ENCODE results near the gene ZC3H7A.

The ZC3H7A gene

GRCh38 chr16:11768849-11769248 lies 28.2 kb downstream of the ZC3H7A start:
- DNase-seq: no peak

GRCh38 chr16:11762431-11762830 lies 34.6 kb downstream of the ZC3H7A start:
- DNase-seq: no peak

- DNase-seq: no peak
Observed at GRCh38 chr16:11759997-11760396, 37.1 kb downstream of the ZC3H7A start.

DNA sequence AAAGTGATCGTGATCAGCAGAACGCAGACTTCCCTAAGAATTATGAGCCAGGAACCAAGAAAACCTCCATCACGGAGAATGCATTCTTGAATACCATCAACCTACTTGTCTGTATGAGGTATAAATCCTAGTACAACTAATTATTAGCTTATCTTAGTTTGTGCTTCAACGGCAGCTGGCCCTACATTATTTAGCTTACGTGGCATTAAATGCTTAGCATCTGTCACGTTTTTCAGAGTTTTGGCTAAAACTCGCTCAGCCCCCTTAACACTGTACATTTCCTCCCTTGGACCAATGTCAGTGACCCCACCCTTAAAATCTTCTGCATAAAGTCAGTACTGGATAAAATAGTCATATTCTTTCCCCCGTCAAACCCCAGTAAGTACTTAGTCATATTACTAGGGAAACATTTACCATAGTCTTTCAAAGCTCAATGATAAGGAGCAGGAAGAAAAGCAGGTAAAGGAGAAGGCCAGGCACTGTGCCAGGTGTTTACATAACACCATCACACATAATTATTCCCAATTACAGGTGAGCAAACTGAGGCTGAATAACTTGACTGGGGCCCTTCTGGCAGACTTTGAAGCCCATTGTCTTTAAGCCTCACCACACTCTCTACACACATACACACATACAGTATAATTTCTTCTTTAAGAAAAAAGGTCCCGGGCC lies 37.8 kb downstream of the ZC3H7A start:
- DNase-seq: peak; percentile 41

GRCh38 chr16:11757671-11758545 lies 39.1 kb downstream of the ZC3H7A start:
- no peak for DNase-seq

DNA sequence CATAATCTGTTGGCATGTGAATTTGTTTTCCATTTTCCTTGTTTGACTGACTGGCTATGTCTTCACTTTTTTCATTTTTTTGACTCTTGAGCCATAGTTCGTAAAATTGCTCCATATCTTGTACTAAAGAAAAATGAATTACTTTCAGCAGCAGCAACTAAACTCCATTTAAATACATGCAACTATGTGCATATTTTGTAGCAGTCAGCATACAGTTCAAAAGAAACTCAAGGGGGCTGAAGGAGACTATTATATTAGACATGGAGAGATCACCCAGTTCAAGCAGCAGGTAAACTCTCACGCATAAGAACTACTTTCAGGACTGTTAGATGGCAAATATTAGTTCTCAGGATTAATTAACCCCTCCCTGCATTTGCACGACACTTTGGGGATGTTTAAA lies 40.8 kb downstream of the ZC3H7A start:
- DNase-seq: no peak

DNA sequence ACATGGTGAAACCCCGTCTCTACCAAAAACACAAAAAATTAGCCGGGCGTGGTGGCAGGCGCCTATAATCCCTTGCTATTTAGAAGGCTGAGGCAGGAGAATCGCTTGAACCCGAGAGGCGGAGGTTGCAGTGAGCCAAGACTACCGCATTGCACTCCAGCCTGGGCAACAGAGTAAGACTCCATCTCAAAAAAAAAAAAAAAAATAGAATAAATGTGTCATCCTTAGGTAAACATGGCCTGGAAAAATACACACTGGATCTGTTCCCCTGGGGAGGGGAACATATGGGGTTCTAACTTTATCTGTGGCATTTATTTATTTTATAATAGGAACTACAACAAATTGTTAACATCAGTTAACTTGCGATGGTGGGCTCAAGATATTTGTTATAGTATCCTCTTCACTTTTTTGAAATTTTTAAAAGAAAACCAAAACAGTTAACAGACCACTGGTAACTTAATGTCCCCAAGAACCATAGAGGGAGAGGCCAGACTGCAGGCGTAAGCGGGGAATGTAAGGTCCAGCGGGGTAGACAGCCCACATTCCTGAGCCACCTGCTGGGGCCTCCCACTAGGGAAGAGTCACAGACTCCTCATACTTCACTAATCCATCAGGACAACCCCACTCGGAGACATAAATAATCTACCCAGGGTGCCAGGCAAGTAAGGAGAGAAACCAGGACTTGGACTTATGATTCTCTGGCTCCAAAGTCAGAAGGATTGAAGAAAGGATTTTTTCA lies 41.9 kb downstream of the ZC3H7A start:
- no peak for DNase-seq

DNA sequence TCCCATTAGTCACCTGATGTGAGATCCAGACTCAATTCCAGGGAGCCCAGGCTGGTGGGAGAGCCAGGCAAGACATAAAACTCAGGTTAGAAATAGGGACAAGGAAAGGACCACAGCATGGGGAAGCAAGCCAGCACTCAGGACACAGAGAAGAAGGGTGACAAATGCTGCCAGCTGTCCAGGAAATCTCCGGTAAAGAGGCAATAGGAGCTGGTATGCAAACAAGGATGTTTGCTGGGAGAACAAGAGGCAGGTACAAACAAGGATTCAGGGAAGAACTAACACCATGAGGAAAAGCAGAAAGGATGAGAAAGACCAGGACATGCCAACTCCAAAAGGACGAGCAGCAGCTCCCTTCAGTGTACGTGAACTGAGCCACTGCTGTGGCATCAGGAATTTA lies 44.2 kb downstream of the ZC3H7A start:
- no peak for DNase-seq

GRCh38 chr16:11750056-11750455 lies 47.0 kb downstream of the ZC3H7A start:
- DNase-seq: no peak

DNA sequence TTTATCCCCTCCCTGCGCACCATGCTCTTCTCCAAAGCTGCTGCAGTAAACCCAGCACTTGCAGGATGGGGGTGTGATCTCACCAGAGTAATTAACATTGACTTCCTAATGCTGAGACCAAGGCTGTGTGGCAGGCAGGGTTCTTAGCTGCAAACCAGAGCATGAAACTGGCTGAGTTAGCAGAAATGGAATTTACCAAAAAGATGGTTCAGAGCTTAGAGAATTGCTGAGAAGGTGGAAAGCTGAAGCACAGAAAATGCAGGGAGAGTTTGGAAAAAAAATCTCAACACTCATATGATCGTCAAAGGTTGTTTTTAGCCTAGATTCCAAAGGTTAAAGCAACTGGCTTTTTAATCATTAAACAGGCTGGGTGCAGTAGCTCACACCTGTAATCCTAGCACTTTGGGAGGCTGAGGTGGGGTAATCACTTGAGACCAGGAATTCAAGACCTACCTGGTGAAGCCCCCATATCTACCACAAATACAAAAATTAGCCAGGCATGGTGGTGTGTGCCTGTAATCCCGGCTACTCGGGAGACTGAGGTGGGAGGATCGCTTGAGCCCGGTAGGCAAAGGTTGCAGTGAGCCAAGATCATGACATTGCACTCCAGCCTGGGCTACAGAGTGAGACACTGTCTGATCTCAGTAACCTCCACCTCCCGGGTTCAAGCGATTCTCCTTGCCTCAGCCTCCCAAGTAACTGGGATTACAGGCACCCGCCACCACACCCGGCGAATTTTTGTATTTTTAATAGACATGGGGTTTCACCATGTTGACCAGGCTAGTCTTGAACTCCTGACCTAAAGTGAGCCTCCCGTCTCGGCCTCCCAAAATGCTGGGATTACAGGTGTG lies 48.4 kb downstream of the ZC3H7A start:
- no peak for DNase-seq

- DNase-seq: no peak
Observed at GRCh38 chr16:11747949-11748403, 49.1 kb downstream of the ZC3H7A start.

DNA sequence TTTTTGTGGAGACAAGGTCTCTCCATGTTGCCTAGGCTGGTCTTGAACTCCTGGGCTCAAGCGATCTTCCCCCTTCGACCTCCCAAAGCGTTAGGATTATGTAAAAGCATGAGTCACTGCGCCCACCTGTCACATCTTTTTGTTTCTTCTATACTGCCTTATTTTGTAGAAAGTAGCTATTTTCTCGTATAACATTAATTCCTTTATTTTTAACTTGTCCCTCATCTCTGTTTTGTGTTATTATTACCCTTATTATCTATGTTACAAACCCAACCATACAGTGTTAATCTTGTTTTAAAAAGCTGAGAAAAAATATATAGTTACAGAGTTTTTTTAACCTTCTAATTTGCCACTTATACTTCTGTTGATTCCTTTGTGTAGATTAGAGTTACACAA lies 53.0 kb downstream of the ZC3H7A start:
- DNase-seq: no peak

DNA sequence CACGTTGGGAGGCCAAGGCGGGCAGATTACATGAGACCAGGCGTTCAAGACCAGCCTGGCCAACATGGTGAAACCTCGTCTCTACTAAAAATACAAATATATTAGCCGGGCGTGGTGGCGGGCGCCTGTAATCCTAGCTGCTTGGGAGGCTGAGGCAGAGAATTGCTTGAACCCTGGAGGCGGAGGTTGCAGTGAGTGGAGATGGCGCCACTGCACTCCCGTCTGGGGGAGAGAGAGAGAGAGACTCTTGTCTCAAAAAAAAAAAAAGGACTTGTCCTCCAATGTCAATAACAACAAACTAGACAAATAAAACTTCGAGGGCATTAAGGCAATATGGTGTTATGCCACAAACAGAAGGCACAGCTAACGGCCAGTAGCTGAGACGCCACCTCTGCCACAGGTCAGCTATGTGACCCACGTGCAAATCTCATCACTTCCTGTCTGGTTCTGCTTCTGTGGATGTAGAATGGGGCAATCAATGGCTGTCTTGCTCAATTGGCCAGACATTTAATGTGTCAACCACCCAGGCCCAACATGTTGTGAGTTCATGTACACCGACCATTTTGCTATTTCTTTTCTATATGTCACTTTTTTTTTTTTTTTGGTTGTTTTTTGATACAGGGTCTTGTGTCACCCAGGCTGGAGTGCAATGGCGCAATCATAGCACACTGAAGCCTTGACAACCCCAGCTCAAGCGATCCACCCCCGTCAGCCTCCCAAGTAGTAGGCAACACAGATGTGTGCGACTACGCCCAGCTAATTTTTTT lies 53.6 kb downstream of the ZC3H7A start:
- DNase-seq: peak; percentile 52

DNA sequence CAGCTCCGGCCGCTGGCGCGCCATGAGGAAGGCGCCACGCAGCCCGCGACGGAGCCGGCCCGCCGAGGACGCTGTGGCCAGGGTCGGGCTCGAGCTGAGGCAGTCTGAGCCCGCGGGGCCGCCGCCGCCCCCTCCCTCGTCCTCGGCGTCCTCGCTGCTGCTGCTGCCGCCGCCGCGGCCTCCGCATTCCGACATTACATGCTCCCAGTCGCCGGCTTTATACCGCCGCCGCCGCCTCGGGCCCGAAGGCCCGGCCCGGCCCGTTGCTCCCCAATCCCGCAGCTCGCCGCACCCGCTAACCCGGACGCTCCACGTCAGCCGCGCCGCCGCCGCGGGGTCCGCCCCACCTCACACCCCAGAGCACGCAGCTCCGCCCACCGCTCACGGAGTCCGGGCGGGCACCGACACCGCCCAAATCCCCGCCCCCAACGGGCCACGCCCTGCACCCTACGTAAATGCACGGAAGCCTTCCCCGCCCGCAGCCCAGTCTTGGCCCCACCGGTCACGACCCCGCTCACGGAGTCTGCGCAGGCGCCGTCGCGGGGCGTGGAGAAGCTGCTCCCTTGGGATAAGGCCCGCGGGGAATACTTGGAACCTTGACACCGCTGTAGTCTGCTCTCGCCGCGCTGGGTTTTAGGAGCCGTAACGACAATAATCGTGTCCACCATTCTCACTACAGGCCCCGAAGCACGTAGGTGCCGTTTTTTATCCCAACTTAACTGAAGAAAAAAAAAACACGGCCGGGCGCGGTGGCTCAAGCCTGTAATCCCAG lies 54.3 kb downstream of the ZC3H7A start, which contains the start of gene TXNDC11:
Gene TXNDC11, minus strand, starts transcription at position 322 of the 772 bp plus-strand sequence. Its CDS starts 127 bp downstream, at position 195.
- peak; percentile 99 for DNase-seq

GRCh38 chr16:11742093-11742535 lies 54.9 kb downstream of the ZC3H7A start:
- peak; percentile 75 for DNase-seq

- DNase-seq: no peak
Observed at GRCh38 chr16:11740567-11740966, 56.5 kb downstream of the ZC3H7A start.

- no peak for DNase-seq
Observed at GRCh38 chr16:11738742-11739544, 58.1 kb downstream of the ZC3H7A start.

DNA sequence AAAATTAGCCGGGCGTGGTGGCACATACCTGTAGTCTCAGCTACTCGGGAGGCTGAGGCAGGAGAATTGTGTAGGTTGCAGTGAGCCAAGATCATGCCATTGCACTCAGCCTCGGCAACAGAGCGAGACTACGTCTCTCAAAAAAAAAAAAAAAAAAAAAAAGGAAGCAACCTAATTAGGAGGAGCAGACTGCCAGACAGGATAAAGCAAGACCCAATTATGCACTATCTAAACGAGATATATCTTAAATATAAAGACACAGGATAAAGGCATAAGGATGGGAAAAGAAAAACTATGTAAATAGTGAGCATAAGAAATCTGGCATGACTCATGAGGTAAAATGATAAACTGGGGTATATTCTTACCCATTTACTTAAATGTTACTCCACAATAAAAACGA lies 59.3 kb downstream of the ZC3H7A start:
- DNase-seq: no peak

DNA sequence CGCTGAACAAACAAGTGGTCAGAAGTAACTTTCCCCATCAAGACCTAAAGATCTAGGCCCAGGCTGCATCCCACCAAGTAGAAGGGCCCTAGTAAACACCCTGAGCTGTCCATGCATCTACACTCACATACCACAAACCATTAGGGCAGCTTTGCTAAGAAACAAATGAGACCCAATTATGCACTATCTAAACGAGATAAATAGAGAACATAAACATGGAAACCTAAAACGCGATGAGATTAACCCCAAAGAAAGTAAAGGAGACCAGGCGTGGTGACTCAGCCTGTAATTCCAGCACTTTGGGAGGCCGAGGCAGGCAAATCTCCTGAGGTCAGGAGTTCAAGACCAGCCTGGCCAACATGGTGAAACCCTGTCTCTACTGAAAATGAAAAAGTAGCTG lies 60.2 kb downstream of the ZC3H7A start:
- no peak for DNase-seq

GRCh38 chr16:11735787-11736186 lies 61.3 kb downstream of the ZC3H7A start:
- no peak for DNase-seq

All from NCI-H146 (cell line).